IPS DF 19.7 (cell line): ENCODE data around the gene BLVRB.
"Not testable (repeated sequence)": the region's sequence is repeated elsewhere in the genome, so short reads cannot be mapped to it uniquely, and the experiment has no call there.

Experiments
- DNase-seq: peaks from one replicate; pipeline ENCODE4 v3.0.0-alpha.2; 2013; ENCODE audit warnings: low read depth, low spot score

BLVRB gene

DNA sequence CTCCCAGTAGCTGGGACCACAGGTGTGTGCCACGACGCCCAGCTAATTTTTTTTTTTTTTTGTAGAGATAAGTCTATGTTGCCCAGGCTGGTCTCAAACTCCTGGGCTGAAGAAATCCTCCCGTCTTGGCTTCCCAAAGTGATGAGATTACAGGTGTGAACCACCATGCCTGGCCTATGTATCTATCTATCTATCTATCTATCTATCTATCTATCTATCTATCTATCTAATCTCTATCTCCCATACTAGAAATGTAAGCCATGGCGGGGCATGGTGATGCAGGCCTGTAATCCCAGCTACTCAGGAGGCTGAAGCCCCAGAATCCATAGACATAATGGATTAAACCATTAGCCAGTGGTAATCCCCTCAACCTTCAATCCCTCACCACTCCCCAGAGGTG lies 14.9 kb downstream of the BLVRB start:
- DNase-seq: no peak

DNA sequence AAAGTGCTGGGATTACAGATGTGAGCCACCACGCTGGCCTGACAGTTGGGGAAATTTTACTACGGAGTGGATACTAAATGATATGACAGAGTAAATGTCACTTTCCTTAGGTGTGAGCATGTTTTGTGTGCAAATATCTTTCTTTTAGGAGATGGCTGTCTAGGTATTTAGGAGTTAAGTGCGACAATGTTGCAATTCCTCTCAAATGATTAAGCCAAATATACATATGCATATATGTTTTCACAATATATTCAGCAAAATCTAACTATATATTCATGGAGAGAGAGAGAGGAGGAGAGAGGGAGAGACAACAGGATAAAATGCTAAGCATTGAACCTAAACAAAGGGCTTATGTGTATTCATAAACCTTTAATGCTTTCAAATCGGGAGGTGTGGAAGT lies 16.0 kb downstream of the BLVRB start:
- no peak for DNase-seq

DNA sequence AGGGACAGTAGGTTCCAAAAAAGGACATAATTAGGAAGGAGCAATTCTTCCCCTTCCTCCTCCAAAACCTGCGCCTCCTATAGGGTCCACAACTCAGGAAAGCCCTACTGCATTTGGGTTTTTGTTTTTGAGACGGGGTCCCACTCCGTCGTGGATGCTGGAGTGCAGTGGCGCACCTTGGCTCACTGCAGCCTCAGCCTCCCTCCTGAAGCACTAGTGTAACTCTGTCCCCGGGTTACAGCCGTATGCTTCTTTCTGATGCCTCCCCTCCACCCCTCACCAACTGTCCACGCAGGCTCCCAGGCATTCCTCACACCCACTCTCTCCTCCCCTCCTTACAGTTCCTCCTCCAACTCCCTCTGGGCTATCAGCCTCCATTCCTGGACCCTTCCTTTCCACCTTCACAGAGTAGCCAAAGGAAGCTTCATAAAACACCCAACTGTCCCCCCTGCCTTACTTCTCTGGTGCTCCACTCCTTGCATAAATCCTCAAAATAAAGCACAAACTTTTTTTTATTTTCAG lies 19.2 kb downstream of the BLVRB start:
- no peak for DNase-seq

DNA sequence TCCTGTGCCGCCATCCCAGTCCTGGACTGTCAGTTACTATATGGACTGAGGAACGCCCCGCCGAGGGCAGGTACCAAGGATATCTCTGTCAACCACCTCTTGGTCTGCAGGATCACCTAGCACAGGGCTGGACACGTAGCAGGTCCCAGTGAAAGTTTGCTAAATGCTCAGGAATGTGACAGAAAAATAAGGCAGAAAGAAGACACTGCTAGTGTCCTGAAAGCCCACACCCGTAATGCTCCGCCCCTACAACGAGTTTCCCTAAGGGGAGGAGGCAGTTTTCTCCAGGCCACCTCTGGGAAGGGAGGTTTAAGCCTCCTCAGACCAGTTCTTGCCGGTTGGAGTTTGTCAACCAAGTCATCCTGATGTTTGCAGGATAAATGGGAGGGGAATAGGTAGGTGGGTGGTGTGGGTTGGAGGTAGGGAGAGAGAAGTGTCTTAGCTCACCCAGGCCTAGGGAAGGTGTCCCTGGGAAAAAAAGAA lies 19.7 kb downstream of the BLVRB start:
- no peak for DNase-seq

DNA sequence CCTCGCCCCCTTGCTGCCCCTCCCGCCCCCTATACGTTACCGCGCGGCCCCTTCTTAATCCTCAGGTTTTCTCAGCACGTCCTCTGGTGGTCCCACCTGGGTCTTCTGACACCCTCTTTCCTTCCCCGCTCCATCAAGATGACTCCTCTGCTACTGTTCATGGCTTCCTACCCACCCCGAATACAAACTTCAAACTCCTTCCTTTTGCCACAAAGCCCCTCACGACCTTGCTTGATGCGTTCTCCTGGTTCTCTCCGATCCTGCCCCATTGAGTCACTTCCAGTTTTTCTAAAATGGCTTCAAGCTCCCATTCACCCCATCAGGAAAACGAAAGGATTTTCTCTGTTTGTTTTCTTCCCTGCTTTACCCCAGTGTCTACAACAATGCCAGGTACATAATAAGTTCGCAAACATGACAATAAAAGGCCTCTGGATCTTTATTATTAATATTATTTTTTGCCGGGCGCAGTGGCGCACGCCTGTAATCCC lies 20.7 kb downstream of the BLVRB start:
- DNase-seq: no peak

DNA sequence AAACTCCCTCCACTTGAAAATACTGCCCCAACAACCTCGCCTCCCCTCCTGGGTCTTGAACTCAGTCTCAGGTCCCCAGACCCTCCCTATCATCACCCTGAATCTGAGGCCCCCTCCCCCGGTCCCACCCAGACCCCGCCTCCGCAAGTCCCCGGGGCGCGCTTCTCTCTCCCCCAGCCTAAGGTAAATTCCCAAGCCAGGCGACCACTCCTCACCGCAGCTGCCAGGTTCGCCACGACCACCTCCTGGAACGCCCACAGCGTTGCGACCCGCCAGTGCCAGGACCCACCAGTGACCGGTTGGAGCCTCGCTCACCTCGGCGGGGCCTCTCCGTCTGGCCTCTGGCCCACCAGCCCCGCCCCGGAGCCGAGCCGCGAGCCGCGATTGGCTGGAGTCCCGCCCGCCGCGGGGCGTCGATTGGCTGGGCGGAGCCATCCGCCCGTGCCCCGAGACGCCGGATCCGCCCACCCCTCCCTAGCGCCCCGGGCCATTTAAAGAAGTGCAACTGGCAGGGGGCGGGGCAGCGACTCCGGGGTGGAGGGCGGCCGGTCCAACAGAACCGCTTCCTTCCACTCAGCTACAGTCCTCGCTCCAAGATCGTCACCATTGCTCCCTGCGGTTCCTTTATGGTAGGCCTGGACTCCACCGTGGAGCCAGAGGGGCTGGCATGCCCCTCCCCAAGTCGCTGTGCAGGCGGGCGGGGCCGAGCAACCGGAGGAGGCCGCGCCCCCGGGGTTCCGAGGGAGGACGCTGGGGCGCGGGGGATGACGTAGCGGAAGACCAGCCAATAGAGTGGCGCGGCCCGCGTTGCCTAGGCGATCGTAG lies 21.3 kb downstream of the BLVRB start, which contains the start of gene SERTAD3:
Gene SERTAD3 (minus strand): TSS at position 336 of the 825 bp plus-strand sequence. CDS start 2,255 bp downstream, outside the sequence.
- no peak for DNase-seq

DNA sequence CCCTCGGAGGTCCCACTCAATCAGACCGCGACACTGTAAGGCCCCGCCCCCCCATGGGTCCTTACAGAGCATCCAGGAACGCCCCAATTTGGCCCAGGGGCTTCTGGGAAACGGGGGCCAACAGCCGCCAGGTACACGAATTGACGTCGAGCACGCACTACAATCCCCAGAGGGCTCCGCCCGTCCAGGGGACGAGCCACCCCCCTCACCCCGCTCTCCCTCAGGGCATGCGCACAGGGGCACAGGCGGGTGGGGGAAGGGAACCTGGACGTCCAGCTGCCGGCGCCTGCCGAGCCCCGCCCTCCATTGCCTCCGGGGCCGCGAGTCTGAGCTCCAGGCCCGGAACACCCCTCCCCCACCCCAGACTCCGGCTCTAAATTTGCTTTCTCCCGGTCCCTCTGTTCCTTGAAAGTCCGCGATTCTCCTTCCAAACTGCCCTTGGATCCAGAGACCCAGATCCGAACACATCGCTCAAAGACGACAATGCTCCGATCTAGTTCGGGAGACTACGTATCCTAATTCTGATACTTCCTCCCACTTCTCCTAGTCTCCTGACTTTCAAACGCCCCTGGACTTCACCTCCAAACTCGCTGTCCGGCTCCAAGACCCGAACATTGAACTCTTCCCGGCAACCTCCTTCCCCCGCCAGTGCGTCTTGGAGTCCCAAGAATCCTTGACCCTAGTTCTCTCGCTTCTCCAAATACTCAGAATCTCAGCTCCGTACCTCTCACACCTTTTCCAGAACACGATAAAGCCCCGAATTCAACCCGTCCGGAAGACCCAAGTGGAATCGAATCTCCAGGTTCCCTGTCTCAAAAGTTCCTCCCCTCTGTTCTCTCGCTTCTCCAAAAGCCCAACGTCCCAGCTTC lies 22.2 kb downstream of the BLVRB start:
- DNase-seq: peak; percentile 97

DNA sequence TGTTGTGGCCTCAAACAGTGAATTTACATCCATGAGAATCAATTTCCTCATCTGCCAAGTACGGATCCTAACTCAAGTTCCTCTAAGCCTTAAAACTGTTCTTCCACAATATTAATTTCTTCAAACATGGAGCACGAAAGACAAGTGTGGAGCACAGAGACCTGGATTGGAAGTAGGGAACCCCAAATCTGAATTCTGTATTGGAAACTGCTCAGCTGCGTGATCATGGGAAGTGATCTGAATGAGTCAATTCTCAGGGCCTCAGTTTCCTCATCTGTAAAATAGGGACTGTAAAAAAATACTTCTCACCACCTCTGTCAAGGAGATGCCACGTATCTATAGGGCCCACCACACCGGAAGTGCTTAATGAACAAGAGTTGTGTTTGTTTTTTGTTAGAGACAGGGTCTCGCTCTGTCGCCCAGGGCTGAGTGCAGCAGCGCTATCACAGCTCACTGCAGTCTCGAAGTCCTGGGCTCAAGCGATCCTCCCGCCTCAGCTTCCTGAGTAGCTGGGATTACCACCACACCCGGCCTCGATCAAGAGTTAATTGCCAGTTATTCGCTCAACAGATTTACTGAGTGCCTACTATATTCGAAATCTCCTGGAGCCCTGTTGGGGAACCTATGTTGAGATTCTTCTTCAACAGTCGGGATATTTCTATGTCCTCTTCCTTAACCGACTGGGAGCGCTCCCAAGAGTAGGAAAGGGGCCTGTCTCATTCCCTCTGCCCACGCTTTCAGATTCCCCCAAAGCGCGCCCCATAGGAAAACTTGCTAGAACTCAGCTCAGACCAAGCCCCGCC lies 23.0 kb downstream of the BLVRB start:
- no peak for DNase-seq

GRCh38 chr19:40441719-40442253 lies 23.8 kb downstream of the BLVRB start:
- no peak for DNase-seq

- no peak for DNase-seq
Observed at GRCh38 chr19:40438284-40438683, 27.3 kb downstream of the BLVRB start.

GRCh38 chr19:40433391-40434216 lies 31.9 kb downstream of the BLVRB start:
- DNase-seq: no peak

DNA sequence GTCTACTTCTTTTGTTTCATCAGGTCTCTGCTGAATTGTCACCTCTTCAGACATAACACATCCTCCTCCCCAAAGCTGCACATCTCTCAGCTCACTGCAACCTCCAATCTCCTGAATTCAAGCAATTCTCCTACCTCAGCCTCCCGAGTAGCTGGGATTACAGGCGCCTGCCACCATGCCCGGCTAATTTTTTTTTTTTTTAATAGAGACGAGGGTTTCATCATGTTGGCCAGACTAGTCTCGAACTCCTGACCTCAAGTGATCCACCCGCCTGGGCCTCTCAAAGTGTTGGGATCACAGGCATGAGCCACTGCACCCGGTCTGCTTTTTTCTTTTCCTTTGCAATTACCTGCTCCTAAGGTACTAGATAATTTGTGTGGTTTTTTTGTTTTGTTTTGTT lies 32.8 kb downstream of the BLVRB start:
- not testable (repeated sequence) for DNase-seq

DNA sequence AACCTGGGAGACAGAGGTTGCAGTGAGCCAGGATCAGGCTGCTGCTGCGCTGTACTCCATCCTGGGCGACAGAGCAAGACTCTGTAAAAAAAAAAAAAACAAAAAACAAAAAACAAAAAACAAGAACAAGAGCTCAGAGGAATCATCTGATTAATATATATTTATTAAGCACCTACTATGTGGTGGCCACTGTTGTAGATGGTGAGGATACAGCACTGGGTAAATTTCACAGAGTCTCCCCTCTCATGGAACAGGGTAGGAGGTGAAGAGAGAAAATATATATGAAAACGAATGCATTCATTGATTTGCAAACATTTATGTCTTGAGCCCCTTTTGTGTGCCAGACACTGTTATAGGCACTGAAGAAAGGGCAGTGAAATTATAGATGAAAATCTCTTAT lies 33.8 kb downstream of the BLVRB start:
- DNase-seq: no peak

- DNase-seq: not testable (repeated sequence)
Observed at GRCh38 chr19:40430242-40430641, 35.3 kb downstream of the BLVRB start.

- DNase-seq: not testable (repeated sequence)
Observed at GRCh38 chr19:40428197-40428596, 37.3 kb downstream of the BLVRB start.

- DNase-seq: peak; percentile 97
Observed at GRCh38 chr19:40425450-40426287, 39.9 kb downstream of the BLVRB start, which contains the start of gene SERTAD1. SERTAD1 (minus strand) TSS chr19:40425992; CDS start chr19:40423546, 2,446 bp downstream.

- no peak for DNase-seq
Observed at GRCh38 chr19:40424637-40425449, 40.7 kb downstream of the BLVRB start.

- DNase-seq: no peak
Observed at GRCh38 chr19:40423938-40424337, 41.6 kb downstream of the BLVRB start.
